CD4-positive, alpha-beta T cell treated with Interleukin-12 subunit alpha and Interleukin-12 subunit beta, for 1 hour (primary cell): ENCODE results near the gene LYST.
A peak's percentile ranks its signal among the peaks of the same experiment; 100 is the strongest.
"Not testable (repeated sequence)": the region's sequence is repeated elsewhere in the genome, so short reads cannot be mapped to it uniquely, and the experiment has no call there.

ENCODE experiments used
- DNase-seq: peaks from one replicate; pipeline ENCODE4 v3.0.0-alpha.2; 2020

LYST gene

DNA sequence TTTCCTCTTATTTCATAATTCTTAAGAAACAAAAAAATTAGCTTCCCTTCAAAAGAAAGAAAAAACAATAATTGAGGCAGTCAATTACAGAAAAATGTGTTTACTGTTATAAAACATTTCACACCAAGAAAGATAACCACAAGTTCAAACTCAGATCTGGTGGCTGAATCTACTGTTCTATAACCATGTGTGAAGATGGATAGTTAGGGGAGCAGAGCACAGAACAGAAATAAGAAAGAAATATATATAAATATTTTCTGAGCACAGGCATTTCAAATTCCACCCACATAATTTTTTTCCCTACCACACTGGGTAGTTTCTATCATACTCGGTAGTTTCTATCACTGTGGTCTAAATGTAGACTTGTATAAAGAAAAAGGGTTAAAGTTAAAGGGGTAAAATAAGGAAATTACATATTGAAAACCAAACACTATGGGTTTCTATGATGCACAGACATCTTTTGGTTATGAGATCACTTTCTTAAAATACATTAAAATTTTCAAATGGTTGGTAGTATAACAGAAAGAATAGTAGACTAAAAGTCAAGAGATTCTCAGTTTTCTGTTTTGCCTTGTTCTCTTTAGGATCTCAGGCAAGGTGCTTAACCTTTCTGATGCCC lies 10.8 kb downstream of the LYST start:
- peak; percentile 18 for DNase-seq

- DNase-seq, result no peak
Measured at GRCh38 chr1:235854347-235854746, 12.4 kb downstream of the LYST start.

- DNase-seq, result no peak
Measured at GRCh38 chr1:235853653-235854052, 13.1 kb downstream of the LYST start.

GRCh38 chr1:235852887-235853286 lies 13.8 kb downstream of the LYST start:
- no peak for DNase-seq

GRCh38 chr1:235851939-235852338 lies 14.8 kb downstream of the LYST start:
- DNase-seq, result no peak

GRCh38 chr1:235848251-235848650 lies 18.5 kb downstream of the LYST start:
- peak; percentile 45 for DNase-seq

GRCh38 chr1:235845656-235846107 lies 21.0 kb downstream of the LYST start:
- DNase-seq, result not testable (repeated sequence)

GRCh38 chr1:235844776-235845175 lies 21.9 kb downstream of the LYST start:
- no peak for DNase-seq

DNA sequence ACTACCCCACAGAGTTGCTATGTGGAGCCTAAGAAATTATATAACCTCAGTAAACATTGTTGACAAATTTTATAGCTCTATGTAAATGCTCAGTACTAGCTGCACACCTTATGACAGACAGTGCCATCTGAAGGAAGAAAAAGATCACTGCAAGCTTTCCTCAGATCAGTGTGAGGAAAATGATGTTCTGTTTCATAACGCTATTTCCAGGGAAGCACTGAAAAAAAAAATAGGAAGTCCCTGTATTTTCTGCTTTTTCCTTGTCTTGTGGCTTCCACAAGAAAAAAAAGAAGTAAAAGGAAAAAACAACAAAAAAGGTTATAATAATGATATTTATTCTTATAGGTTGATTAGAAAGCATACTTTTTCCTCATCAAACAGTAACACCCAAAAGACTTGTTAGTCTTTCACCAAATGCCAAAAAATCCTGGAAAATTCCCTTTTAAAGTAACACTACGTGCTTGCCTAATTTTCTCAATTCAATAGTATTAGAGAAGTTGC lies 23.2 kb downstream of the LYST start:
- DNase-seq, result peak; percentile 29

DNA sequence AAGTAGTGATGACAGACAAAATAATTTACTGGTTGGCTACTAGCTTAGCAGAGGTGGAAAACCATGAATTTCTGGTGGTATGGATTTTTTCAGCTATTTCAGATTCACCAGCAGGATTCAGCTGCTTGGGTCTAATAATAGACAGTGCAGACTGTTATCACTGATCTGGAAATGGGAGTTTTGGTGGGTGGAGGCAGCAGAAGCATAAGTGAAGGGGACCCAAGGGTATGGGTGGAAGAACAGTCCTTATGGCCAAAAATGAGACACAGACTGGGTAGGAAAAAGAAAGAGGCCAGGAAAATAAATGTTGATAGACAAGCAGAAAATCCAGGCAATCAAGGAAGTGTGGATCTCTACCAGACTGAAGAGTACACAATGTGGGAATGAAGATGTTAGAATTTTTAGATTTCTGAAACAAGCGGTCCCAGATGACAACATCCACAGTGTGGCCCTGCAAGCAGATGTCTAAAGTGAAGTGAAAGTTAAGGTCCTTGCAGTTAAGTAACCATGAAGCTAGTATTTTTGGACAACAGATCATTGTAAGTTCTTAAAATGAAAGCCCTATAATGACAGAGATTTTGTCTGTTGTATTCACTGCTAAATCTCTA lies 24.7 kb downstream of the LYST start:
- no peak for DNase-seq

- DNase-seq, result no peak
Measured at GRCh38 chr1:235838021-235838420, 28.7 kb downstream of the LYST start.

DNA sequence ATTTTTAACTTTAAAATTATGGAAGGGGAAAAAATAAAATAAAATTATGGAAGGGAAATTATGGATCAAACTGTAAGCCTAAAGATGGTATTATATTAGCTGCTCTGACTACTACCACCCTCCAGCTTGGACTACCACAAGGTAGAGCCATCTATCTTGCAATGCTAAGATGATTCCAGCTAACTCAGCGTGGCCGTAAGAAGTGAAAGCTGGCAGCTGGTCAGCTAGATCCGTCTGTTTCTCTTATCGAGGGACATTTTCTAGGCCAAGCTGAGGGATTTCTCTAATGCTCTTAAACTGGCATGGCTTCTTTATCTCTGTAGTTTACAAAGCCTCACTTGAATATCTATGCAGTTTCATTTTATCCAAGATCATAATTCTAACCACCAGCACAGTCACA lies 31.5 kb downstream of the LYST start:
- DNase-seq, result no peak

DNA sequence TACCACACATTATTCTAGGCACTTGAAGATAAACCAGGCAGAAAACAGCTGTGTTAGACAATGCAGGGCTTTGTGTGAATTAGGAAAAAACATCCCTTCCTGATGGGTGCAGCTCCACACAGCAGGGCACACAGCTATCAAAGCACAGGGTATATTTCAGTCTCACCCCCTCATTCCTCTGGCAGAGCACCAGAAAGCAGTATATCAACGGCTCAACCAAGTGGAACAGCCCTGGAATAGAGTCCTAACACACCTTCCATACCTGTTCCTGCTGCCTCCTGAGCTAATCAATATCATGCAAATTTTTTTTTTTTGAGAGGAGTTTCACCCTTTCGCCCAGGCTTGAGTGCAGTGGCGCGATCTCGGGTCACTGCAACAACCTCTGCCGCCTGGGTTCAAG lies 32.1 kb downstream of the LYST start:
- no peak for DNase-seq

DNA sequence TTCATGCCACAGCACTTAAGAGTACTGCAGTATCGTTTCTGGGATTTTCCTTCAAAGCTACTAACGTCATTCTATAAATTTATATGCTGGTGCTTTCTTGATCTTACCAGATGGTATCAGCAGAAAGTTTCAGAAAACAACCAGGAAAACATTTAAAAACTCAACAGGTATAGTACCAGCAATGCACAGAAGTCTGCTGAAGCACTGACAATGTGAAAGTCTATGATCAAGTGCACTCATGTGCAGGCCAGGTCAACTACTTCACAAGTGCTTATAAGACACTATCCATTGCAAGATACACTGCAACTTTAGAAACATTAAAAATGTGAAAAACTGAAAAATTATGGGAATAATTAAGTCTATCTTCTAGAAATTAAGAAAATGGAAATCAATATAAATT lies 34.7 kb downstream of the LYST start:
- no peak for DNase-seq

GRCh38 chr1:235831148-235831547 lies 35.6 kb downstream of the LYST start:
- DNase-seq, result no peak

DNA sequence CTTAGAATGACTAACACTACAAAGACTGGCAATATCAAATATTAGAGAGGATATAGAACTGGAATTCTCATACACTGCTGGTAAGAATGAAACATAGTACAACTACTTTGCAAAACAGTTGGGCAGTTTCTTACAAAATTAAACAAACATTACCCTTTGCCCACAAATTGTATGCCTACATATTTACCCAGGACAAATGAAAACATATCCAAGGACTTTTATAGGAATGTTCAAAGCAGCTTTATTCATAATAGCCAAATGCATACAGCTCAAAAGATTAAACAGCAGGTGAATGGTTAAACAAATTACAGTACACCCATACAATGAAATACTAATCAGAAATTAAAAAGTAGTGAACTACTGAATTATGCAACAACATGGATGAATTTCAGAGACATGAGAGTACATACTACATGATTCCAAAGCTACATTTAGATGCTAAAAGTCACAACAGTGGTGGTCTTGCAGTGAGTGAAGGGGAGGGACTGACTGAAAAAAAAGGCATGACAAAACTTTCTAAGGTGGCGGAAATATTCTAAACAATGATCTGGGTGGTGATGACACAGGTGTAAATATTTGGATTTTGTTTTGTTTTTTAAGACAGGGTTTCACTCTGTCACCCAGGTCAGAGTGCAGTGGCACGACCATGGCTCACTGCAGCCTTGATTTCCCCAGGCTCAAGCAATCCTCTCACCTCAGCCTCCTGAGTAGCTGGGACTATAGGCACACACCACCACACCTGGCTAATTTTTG lies 40.4 kb downstream of the LYST start:
- no peak for DNase-seq

DNA sequence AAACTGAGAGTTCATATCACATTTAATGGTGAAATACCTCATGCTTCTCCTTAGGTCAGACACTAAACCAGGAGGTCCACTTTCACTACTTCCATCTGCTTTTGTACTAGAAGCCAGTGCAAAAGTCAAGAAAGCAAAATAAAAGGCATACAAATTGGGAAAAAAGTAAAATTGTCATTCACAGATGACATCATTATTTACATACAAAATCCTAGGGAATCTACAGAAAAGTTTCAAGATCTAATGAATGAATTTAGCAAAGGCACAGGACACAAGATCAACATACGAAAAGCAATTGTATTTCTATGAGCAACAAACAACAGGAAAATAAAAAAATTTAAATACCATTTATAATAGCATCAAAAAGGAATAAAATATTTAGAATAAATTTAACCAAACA lies 41.5 kb downstream of the LYST start:
- no peak for DNase-seq

DNA sequence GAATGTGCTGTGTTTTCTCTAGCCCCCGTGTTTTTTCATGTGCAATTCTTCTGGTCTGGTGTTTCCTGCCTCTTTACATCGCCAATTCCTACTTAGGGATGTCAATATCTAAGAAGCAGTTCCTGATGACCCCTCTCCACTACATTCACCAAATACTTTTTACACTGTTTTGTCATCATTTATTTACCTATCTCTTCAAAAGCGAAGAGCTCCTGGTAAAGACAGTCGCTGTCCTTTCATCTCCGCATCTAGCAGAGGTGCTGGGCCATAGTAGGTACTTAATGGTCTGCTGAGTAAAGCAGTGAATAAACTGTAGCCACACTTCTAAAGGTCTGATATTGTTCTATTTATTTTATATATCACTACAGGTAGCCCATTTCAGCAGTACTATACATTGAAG lies 43.0 kb downstream of the LYST start:
- no peak for DNase-seq

DNA sequence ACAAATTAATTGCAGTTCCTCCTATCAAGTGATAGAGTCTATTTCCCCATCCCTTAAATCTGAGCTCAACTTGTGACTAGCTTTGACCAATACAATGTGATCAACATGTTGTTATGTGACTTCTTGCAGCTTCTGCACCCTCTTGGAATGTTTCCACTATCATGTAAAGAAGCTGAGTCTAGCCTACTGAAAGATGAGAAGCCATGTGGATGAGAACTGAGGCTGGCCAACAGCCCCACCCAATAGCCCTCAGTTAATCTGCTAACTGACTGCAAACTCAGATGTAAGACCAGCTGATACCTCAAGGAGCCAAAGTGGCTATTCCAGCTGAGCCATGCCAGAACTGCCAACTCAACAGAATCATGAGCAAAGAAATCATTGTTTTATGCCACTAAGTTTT lies 44.0 kb downstream of the LYST start:
- DNase-seq, result no peak

GRCh38 chr1:235821361-235821981 lies 45.2 kb downstream of the LYST start:
- DNase-seq, result no peak

GRCh38 chr1:235820061-235820460 lies 46.6 kb downstream of the LYST start:
- DNase-seq, result no peak

GRCh38 chr1:235818632-235819136 lies 48.0 kb downstream of the LYST start:
- DNase-seq, result no peak

DNA sequence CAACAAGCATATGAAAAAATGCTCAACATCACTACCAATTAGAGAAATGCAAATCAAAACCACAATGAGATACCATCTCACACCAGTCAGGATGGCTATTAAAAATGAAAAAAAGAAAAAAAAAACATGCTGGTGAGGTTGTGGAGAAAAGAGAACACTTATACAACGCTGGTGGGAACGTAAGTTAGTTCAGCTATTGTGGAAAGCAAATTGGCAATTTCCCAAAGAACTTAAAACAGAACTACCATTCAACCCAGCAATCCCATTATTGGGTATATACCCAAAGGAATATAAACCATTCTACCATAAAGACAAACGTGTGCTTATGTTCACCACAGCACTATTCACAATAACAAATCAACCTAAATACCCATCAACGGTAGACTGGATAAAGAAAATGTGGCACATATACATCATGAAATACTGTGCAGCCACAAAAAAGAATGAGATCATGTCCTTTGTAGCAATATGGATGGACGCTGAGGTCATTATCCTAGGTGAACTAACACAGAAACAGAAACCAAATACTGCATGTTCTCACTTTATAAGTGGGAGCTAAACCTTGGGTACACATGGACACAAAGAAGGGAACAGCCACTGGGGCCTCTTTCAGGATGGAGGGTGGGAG lies 49.5 kb downstream of the LYST start:
- no peak for DNase-seq
